ENCODE data around the gene TCF7L2. TPM values are rescaled to one million over a fixed set of nuclear protein-coding genes. Genes with fewer than 3 reads are reported as not detected.

Gene TCF7L2
- total RNA-seq, 6 experiments from 2014 or later: 14.6 to 18.1 (median 16.2) TPM

DNA sequence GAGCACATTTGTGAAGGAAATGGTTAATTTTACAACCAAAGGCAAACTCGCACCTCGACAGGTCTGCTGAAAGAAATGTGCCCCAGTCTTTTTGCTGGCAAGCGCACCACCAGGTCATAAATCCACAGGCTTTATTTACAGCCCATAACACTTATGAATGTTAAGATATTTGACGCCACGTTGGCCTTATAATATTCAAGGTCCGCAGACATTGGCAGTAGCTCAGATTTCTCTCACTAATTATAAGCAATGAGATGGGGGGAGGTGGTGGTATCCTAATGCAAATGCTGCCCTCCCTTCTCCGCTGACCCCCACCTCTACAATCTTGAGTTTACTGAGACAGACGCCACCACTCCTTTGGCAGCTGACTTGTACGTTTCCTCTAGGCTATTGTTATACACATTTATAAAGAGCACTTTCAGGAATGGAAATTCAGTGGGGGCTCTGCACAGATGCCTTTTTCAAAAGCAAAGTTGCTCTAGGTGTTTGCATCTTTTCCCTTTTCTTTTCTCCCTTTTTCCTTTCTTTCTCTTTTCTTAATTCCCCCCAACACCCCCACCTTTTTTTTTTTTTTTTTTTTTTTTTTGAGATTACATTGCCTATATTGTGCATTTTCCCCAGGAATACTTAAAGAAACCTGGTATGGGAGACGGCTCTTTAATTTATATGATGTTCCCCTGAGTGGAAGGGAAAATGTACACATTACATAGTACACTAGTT lies 6.7 kb downstream of the TCF7L2 start:
- Mint-ChIP-seq H3K36me3 (ENCODE audit: low read depth) (peaks cover 20% of the 10 kb centered on the region), H3K9me3 (no peaks in the 10 kb centered on the region), H3K4me3 (peak overlapping the region; percentile 96), H3K27me3 (ENCODE audit: insufficient read depth) (no peaks in the 10 kb centered on the region), H3K27ac (peak overlapping the region; percentile 89), H3K4me1 (ENCODE audit: low read depth) (peaks cover 81% of the 10 kb centered on the region)
- TF ChIP-seq, protein P1, sequence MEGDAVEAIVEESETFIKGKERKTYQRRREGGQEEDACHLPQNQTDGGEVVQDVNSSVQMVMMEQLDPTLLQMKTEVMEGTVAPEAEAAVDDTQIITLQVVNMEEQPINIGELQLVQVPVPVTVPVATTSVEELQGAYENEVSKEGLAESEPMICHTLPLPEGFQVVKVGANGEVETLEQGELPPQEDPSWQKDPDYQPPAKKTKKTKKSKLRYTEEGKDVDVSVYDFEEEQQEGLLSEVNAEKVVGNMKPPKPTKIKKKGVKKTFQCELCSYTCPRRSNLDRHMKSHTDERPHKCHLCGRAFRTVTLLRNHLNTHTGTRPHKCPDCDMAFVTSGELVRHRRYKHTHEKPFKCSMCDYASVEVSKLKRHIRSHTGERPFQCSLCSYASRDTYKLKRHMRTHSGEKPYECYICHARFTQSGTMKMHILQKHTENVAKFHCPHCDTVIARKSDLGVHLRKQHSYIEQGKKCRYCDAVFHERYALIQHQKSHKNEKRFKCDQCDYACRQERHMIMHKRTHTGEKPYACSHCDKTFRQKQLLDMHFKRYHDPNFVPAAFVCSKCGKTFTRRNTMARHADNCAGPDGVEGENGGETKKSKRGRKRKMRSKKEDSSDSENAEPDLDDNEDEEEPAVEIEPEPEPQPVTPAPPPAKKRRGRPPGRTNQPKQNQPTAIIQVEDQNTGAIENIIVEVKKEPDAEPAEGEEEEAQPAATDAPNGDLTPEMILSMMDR (IDR thresholded peaks at IDR 0.05): no peak
- peak; percentile 23 for DNase-seq

DNA sequence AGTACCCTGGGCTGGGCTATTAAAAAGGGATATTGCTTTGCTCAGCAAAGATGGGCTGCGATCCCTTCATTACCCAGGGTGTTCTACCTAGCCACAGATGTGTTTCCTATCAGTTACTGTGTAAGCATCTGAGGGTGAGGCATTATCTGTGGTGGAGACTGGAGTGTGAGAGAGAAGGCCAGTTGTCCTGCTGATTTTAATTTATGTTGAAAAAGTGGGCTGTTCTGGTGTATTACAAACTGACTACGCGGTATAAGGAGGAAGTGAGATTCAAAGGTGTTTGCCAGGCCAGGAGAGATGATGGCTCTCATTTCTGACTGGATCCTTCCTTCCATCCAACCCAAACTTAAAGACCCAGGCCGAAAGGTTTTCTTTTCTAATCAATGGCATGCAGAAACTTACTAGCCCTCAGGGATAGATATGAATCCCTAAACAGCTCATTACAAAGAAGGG lies 7.6 kb downstream of the TCF7L2 start:
- DNase-seq: no peak
- Mint-ChIP-seq H3K9me3 (no peaks in the 10 kb centered on the region), H3K27me3 (ENCODE audit: insufficient read depth) (no peaks in the 10 kb centered on the region), H3K36me3 (ENCODE audit: low read depth) (peaks cover 16% of the 10 kb centered on the region), H3K4me1 (ENCODE audit: low read depth) (peaks cover 88% of the 10 kb centered on the region), H3K4me3 (peak overlapping the region; percentile 96), H3K27ac (peak overlapping the region; percentile 89)
- TF ChIP-seq, protein P1 (IDR thresholded peaks at IDR 0.05): no peak

DNA sequence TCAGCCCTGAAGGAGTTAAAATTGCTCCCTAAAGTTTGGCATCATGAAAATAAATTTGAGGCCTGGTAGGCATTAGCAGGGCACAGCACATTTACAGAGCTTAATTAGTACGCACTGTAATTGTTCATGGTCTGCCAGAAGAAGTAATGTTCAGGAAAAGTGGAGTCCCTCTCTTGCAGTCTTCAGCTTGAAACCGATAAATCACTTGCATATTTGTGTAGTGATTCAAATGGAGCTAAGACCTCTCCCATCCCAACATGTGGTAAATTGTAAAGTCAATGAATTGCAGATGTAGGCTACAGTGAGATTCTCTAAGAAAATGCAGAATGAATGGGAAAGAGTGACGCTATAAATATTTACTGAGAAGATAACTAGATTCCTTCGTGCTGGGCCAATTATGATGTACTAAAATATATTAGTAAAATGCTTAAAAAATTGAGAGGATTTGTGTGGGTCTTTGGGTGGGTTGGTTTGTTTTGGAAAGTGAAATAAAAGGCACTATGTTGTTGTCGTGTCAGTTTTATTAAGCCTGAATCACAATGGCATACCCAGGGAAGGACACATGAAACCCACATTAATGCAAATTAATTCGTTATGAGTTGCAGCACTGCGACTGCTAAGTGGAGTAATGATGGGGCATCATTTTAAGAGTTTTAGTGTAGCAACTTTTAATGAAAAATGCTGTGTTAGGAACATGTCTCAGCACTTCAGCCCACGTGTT lies 8.4 kb downstream of the TCF7L2 start:
- peaks cover 91% of the 10 kb centered on the region for H3K4me1 Mint-ChIP-seq (ENCODE audit: low read depth)
- peak; percentile 94 for DNase-seq
- H3K4me3 Mint-ChIP-seq: peak overlapping the region; percentile 96
- no peaks in the 10 kb centered on the region for H3K27me3 Mint-ChIP-seq (ENCODE audit: insufficient read depth)
- TF ChIP-seq, protein P1 (IDR thresholded peaks at IDR 0.05): no peak
- H3K27ac Mint-ChIP-seq: peak overlapping the region; percentile 89
- H3K36me3 Mint-ChIP-seq (ENCODE audit: low read depth): peaks cover 8% of the 10 kb centered on the region
- no peaks in the 10 kb centered on the region for H3K9me3 Mint-ChIP-seq

DNA sequence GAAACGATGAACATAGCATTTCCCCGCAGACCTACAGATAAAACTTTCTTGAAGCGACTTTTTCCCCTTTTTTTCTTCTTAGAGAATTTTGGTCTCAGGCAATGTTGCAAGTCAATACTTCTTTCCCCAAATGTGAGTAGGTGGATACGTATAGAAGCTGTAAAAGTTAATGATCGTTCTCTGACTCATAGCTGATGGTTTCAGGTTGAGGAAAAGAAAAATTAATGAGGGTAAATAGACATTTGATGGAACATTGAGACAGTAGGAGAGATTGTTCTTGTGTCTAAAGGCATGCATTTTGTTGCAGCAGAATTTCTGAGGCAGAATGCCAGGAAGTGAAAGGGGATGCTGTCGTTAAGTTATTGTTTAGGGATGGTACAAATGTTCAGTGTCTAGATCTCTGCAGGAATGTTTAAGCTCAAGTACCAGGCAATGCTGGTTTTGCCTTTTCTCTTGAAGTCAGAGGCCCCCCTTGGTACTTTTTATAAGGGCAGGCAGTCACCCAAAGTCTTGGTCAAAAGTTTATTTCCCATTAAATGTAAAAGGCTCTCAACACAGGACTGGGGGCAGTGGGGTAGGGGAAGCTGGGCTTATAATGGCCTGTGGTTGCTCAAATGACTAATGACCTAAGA lies 9.3 kb downstream of the TCF7L2 start:
- Mint-ChIP-seq H3K9me3 (no peaks in the 10 kb centered on the region), H3K27me3 (ENCODE audit: insufficient read depth) (no peaks in the 10 kb centered on the region), H3K4me3 (peak overlapping the region; percentile 96), H3K4me1 (ENCODE audit: low read depth) (peaks cover 91% of the 10 kb centered on the region), H3K27ac (peak overlapping the region; percentile 89), H3K36me3 (ENCODE audit: low read depth) (peaks cover 14% of the 10 kb centered on the region)
- no peak for DNase-seq
- TF ChIP-seq, protein P1 (IDR thresholded peaks at IDR 0.05): no peak

DNA sequence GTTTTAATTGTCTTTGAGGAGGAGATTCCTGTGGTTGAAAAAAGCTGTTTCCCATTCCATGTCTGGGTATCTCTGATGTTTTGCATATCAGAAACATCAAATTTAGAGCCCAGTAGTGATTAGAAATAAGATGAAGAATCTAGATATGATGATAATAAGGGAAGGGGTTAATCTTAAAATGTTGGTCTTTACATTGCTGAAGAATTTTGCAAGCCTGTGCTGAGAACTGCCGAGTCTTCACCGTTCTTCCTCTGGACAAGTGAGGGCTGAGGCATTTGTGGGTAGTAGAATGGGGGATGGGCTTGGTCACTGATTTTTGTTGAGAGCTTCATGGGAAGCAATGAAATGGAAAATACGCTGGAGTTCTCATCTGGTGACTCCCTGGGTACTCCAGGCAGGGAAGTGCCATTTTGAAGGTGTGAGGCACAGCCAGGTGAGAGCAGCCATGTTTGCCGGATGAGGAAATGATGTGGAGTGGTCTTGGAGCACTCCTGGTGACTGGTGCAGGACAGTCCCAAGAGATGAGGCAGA lies 10.2 kb downstream of the TCF7L2 start:
- H3K36me3 Mint-ChIP-seq (ENCODE audit: low read depth): peaks cover 15% of the 10 kb centered on the region
- no peaks in the 10 kb centered on the region for H3K27me3 Mint-ChIP-seq (ENCODE audit: insufficient read depth)
- H3K9me3 Mint-ChIP-seq: no peaks in the 10 kb centered on the region
- peak overlapping the region; percentile 89 for H3K27ac Mint-ChIP-seq
- H3K4me3 Mint-ChIP-seq: peak overlapping the region; percentile 96
- TF ChIP-seq, protein P1 (IDR thresholded peaks at IDR 0.05): no peak
- no peak for DNase-seq
- H3K4me1 Mint-ChIP-seq (ENCODE audit: low read depth): peaks cover 91% of the 10 kb centered on the region

Measured in HFFc6 (cell line).